Measurements from ENCODE around the gene TRIM58.

TRIM58 gene

GRCh38 chr1:247845011-247845692 is 11.8 kb upstream of the TRIM58 start:
- no peak overlapping the region for H3K9ac ChIP-seq (ENCODE audit: low read depth in 1 of 2, low read length in 2 of 2)
- peaks cover 2 to 7% of the 10 kb centered on the region in 2 donors for H3K9me3 ChIP-seq (ENCODE audit: control insufficient read depth in 1 of 2, low read length in 2 of 2)
- no peak overlapping the region for H3K27ac ChIP-seq (ENCODE audit: low read depth, low read length)
- no peaks in the 10 kb centered on the region for H3K27me3 ChIP-seq (ENCODE audit: control insufficient read depth in 1 of 2, insufficient read depth in 2 of 2, low read length in 2 of 2)
- no peaks in the 10 kb centered on the region for H3K36me3 ChIP-seq (ENCODE audit: control insufficient read depth in 1 of 2, insufficient read depth in 2 of 2, low read length in 2 of 2)
- no peak overlapping the region for H3K4me3 ChIP-seq (ENCODE audit: low read depth in 1 of 2, low read length in 2 of 2)
- no peaks in the 10 kb centered on the region for H3K4me1 ChIP-seq (ENCODE audit: control insufficient read depth in 1 of 2, insufficient read depth in 2 of 2, low read length in 2 of 2)

GRCh38 chr1:247845693-247846017 is 11.3 kb upstream of the TRIM58 start:
- H3K4me1 ChIP-seq (ENCODE audit: control insufficient read depth in 1 of 2, insufficient read depth in 2 of 2, low read length in 2 of 2), result no peaks in the 10 kb centered on the region
- H3K36me3 ChIP-seq (ENCODE audit: control insufficient read depth in 1 of 2, insufficient read depth in 2 of 2, low read length in 2 of 2), result no peaks in the 10 kb centered on the region
- H3K4me3 ChIP-seq (ENCODE audit: low read depth in 1 of 2, low read length in 2 of 2), result no peak overlapping the region
- H3K9ac ChIP-seq (ENCODE audit: low read depth in 1 of 2, low read length in 2 of 2), result no peak overlapping the region
- H3K9me3 ChIP-seq (ENCODE audit: control insufficient read depth in 1 of 2, low read length in 2 of 2), result peaks cover 2 to 7% of the 10 kb centered on the region in 2 donors
- H3K27ac ChIP-seq (ENCODE audit: low read depth, low read length), result no peak overlapping the region
- H3K27me3 ChIP-seq (ENCODE audit: control insufficient read depth in 1 of 2, insufficient read depth in 2 of 2, low read length in 2 of 2), result no peaks in the 10 kb centered on the region

- no peaks in the 10 kb centered on the region for H3K4me1 ChIP-seq (ENCODE audit: control insufficient read depth in 1 of 2, insufficient read depth in 2 of 2, low read length in 2 of 2)
These were observed 8.6 kb upstream of the TRIM58 start for GRCh38 chr1:247848346-247848745.

GRCh38 chr1:247849616-247850015 is 7.4 kb upstream of the TRIM58 start:
- no peak overlapping the region for H3K9ac ChIP-seq (ENCODE audit: low read depth in 1 of 2, low read length in 2 of 2)

More at GRCh38 chr1:247848346-247848745, 8.6 kb upstream of the TRIM58 start:
- H3K9me3 ChIP-seq (ENCODE audit: control insufficient read depth in 1 of 2, low read length in 2 of 2), result peaks cover 2 to 13% of the 10 kb centered on the region in 2 donors
- H3K27ac ChIP-seq (ENCODE audit: low read depth, low read length), result no peak overlapping the region
- H3K36me3 ChIP-seq (ENCODE audit: control insufficient read depth in 1 of 2, insufficient read depth in 2 of 2, low read length in 2 of 2), result no peaks in the 10 kb centered on the region
- H3K4me3 ChIP-seq (ENCODE audit: low read depth in 1 of 2, low read length in 2 of 2), result no peak overlapping the region
- no peaks in the 10 kb centered on the region for H3K27me3 ChIP-seq (ENCODE audit: control insufficient read depth in 1 of 2, insufficient read depth in 2 of 2, low read length in 2 of 2)
- no peak overlapping the region for H3K9ac ChIP-seq (ENCODE audit: low read depth in 1 of 2, low read length in 2 of 2)

GRCh38 chr1:247854899-247855545 is 2.0 kb upstream of the TRIM58 start:
- Histone ChIP-seq H3K36me3 (ENCODE audit: control insufficient read depth in 1 of 2, insufficient read depth in 2 of 2, low read length in 2 of 2) (no peaks in the 10 kb centered on the region), H3K9ac (ENCODE audit: low read depth in 1 of 2, low read length in 2 of 2) (no peak overlapping the region), H3K4me3 (ENCODE audit: low read depth in 1 of 2, low read length in 2 of 2) (no peak overlapping the region), H3K27ac (ENCODE audit: low read depth, low read length) (no peak overlapping the region), H3K4me1 (ENCODE audit: control insufficient read depth in 1 of 2, insufficient read depth in 2 of 2, low read length in 2 of 2) (no peaks in the 10 kb centered on the region), H3K27me3 (ENCODE audit: control insufficient read depth in 1 of 2, insufficient read depth in 2 of 2, low read length in 2 of 2) (no peaks in the 10 kb centered on the region), H3K9me3 (ENCODE audit: control insufficient read depth in 1 of 2, low read length in 2 of 2) (peaks cover 10 to 15% of the 10 kb centered on the region in 2 donors)

More at GRCh38 chr1:247849616-247850015, 7.4 kb upstream of the TRIM58 start:
- no peak overlapping the region for H3K4me3 ChIP-seq (ENCODE audit: low read depth in 1 of 2, low read length in 2 of 2)
- H3K9me3 ChIP-seq (ENCODE audit: control insufficient read depth in 1 of 2, low read length in 2 of 2), result peaks cover 5 to 21% of the 10 kb centered on the region in 2 donors
- H3K27ac ChIP-seq (ENCODE audit: low read depth, low read length), result no peak overlapping the region
- H3K4me1 ChIP-seq (ENCODE audit: control insufficient read depth in 1 of 2, insufficient read depth in 2 of 2, low read length in 2 of 2), result no peaks in the 10 kb centered on the region
- H3K36me3 ChIP-seq (ENCODE audit: control insufficient read depth in 1 of 2, insufficient read depth in 2 of 2, low read length in 2 of 2), result no peaks in the 10 kb centered on the region
- no peaks in the 10 kb centered on the region for H3K27me3 ChIP-seq (ENCODE audit: control insufficient read depth in 1 of 2, insufficient read depth in 2 of 2, low read length in 2 of 2)

GRCh38 chr1:247855911-247856310 is 1.1 kb upstream of the TRIM58 start:
- Histone ChIP-seq H3K4me1 (ENCODE audit: control insufficient read depth in 1 of 2, insufficient read depth in 2 of 2, low read length in 2 of 2) (no peaks in the 10 kb centered on the region), H3K27ac (ENCODE audit: low read depth, low read length) (no peak overlapping the region), H3K4me3 (ENCODE audit: low read depth in 1 of 2, low read length in 2 of 2) (no peak overlapping the region), H3K36me3 (ENCODE audit: control insufficient read depth in 1 of 2, insufficient read depth in 2 of 2, low read length in 2 of 2) (no peaks in the 10 kb centered on the region), H3K9ac (ENCODE audit: low read depth in 1 of 2, low read length in 2 of 2) (no peak overlapping the region), H3K27me3 (ENCODE audit: control insufficient read depth in 1 of 2, insufficient read depth in 2 of 2, low read length in 2 of 2) (no peaks in the 10 kb centered on the region), H3K9me3 (ENCODE audit: control insufficient read depth in 1 of 2, low read length in 2 of 2) (peaks cover 10 to 14% of the 10 kb centered on the region in 2 donors)

- Histone ChIP-seq H3K4me1 (ENCODE audit: control insufficient read depth in 1 of 2, insufficient read depth in 2 of 2, low read length in 2 of 2) (no peaks in the 10 kb centered on the region), H3K4me3 (ENCODE audit: low read depth in 1 of 2, low read length in 2 of 2) (peak overlapping the region; percentile 36 to 40), H3K36me3 (ENCODE audit: control insufficient read depth in 1 of 2, insufficient read depth in 2 of 2, low read length in 2 of 2) (no peaks in the 10 kb centered on the region), H3K27me3 (ENCODE audit: control insufficient read depth in 1 of 2, insufficient read depth in 2 of 2, low read length in 2 of 2) (no peaks in the 10 kb centered on the region), H3K27ac (ENCODE audit: low read depth, low read length) (no peak overlapping the region), H3K9ac (ENCODE audit: low read depth in 1 of 2, low read length in 2 of 2) (no peak overlapping the region), H3K9me3 (ENCODE audit: control insufficient read depth in 1 of 2, low read length in 2 of 2) (peaks cover 9 to 10% of the 10 kb centered on the region in 2 donors)
These were observed 1.1 kb downstream of the TRIM58 start for GRCh38 chr1:247857985-247858619.

GRCh38 chr1:247862756-247863155 is 5.8 kb downstream of the TRIM58 start:
- no peaks in the 10 kb centered on the region for H3K27me3 ChIP-seq (ENCODE audit: control insufficient read depth in 1 of 2, insufficient read depth in 2 of 2, low read length in 2 of 2)
- no peaks in the 10 kb centered on the region for H3K4me1 ChIP-seq (ENCODE audit: control insufficient read depth in 1 of 2, insufficient read depth in 2 of 2, low read length in 2 of 2)
- H3K4me3 ChIP-seq (ENCODE audit: low read depth in 1 of 2, low read length in 2 of 2), result no peak overlapping the region
- H3K27ac ChIP-seq (ENCODE audit: low read depth, low read length), result no peak overlapping the region
- H3K36me3 ChIP-seq (ENCODE audit: control insufficient read depth in 1 of 2, insufficient read depth in 2 of 2, low read length in 2 of 2), result no peaks in the 10 kb centered on the region
- H3K9me3 ChIP-seq (ENCODE audit: control insufficient read depth in 1 of 2, low read length in 2 of 2), result no peaks in the 10 kb centered on the region
- no peak overlapping the region for H3K9ac ChIP-seq (ENCODE audit: low read depth in 1 of 2, low read length in 2 of 2)

- H3K4me3 ChIP-seq (ENCODE audit: low read depth in 1 of 2, low read length in 2 of 2), result no peak overlapping the region
- H3K9ac ChIP-seq (ENCODE audit: low read depth in 1 of 2, low read length in 2 of 2), result no peak overlapping the region
- peaks cover 0 to 7% of the 10 kb centered on the region in 2 donors for H3K9me3 ChIP-seq (ENCODE audit: control insufficient read depth in 1 of 2, low read length in 2 of 2)
- H3K27me3 ChIP-seq (ENCODE audit: control insufficient read depth in 1 of 2, insufficient read depth in 2 of 2, low read length in 2 of 2), result no peaks in the 10 kb centered on the region
- H3K4me1 ChIP-seq (ENCODE audit: control insufficient read depth in 1 of 2, insufficient read depth in 2 of 2, low read length in 2 of 2), result no peaks in the 10 kb centered on the region
- H3K27ac ChIP-seq (ENCODE audit: low read depth, low read length), result no peak overlapping the region
- no peaks in the 10 kb centered on the region for H3K36me3 ChIP-seq (ENCODE audit: control insufficient read depth in 1 of 2, insufficient read depth in 2 of 2, low read length in 2 of 2)
These were observed 7.7 kb downstream of the TRIM58 start for GRCh38 chr1:247864644-247865043.

GRCh38 chr1:247865416-247865815 is 8.4 kb downstream of the TRIM58 start:
- Histone ChIP-seq H3K36me3 (ENCODE audit: control insufficient read depth in 1 of 2, insufficient read depth in 2 of 2, low read length in 2 of 2) (no peaks in the 10 kb centered on the region), H3K27ac (ENCODE audit: low read depth, low read length) (no peak overlapping the region), H3K9ac (ENCODE audit: low read depth in 1 of 2, low read length in 2 of 2) (no peak overlapping the region), H3K9me3 (ENCODE audit: control insufficient read depth in 1 of 2, low read length in 2 of 2) (peaks cover 0 to 12% of the 10 kb centered on the region in 2 donors), H3K4me3 (ENCODE audit: low read depth in 1 of 2, low read length in 2 of 2) (no peak overlapping the region), H3K27me3 (ENCODE audit: control insufficient read depth in 1 of 2, insufficient read depth in 2 of 2, low read length in 2 of 2) (no peaks in the 10 kb centered on the region), H3K4me1 (ENCODE audit: control insufficient read depth in 1 of 2, insufficient read depth in 2 of 2, low read length in 2 of 2) (no peaks in the 10 kb centered on the region)
